NCI-H774 (cell line): Measurements from ENCODE around the gene VKORC1L1.
"Not testable (repeated sequence)": the region's sequence is repeated elsewhere in the genome, so short reads cannot be mapped to it uniquely, and the experiment has no call there.

Source experiments
- DNase-seq: peaks from one replicate; lab custom pipeline; 2025; lab: John Stamatoyannopoulos, UW

VKORC1L1 gene

DNA sequence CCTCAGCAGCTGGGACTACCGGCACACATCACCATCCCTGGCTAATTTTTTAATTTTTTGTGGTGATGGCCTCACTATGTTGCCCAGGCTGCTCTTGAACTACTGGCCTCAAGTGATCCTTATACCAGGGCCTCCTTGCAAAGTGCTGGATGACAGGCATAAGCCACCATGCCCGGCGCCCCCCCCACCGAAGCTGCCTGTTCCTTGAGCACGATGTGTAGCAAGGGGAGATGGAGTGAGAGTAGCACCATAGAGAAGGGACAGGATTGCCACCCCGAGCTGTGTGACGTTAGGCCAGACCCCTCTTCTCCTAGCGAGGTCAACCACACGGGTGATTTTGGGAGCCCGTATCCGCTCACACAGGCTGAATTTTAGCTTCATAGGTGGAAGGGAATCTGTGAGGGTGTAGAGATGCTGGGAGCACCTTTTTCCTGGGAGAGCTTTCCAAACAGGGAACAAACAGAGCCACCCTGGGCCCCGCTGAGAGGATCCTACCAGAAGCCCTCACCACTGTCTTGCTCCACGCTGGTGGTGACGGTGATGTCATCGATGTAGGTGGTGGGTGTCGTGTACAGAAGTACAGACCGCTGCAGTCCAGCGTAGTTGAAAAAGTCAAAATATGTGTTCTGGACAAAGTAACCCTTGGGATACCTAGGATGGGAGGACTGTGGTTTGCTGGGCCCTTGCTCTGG, 106.2 kb downstream of the VKORC1L1 start:
- DNase-seq, result no peak

DNA sequence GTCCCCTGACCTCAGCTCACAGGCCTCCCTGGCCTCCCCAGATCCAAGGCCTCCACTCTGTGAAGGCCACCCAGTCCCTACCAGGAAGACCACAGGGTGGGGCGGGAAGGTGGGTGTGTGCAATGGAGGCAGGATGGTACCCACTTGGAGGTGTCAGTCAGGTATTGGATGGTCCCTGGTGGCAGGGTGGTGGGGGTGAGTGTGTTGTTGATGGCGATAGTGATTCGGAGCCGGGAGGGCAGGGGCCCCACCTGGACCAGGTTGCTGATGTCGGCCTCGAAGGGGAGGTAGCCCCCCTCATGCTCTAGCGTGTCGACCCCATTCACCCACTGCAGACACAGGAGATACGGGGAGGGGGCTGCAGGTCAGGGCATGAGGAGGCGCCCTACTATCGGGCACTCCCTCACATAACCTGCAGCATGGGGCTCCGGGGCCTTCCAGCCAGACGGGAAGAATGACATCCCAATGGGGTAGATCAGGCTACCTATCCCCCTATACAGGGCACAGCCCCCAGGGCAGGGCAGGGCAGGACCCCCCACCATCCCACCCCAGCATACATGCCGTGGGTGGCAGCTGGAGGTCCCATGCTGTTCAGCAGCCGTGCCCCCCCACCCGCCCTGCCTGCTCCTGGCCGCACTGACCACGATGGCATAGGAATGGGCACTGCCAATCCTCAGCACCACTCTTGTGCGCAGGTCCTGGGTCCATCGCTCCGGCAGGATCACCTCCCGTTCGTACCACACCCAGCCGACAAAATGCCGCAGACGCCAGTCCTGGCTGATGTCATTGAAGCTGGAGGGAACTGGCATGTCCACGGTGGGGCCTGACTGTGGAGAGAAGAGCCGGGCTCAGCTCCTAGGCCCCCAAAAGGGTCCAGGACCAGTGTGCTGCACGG, 107.0 kb downstream of the VKORC1L1 start:
- no peak for DNase-seq

DNA sequence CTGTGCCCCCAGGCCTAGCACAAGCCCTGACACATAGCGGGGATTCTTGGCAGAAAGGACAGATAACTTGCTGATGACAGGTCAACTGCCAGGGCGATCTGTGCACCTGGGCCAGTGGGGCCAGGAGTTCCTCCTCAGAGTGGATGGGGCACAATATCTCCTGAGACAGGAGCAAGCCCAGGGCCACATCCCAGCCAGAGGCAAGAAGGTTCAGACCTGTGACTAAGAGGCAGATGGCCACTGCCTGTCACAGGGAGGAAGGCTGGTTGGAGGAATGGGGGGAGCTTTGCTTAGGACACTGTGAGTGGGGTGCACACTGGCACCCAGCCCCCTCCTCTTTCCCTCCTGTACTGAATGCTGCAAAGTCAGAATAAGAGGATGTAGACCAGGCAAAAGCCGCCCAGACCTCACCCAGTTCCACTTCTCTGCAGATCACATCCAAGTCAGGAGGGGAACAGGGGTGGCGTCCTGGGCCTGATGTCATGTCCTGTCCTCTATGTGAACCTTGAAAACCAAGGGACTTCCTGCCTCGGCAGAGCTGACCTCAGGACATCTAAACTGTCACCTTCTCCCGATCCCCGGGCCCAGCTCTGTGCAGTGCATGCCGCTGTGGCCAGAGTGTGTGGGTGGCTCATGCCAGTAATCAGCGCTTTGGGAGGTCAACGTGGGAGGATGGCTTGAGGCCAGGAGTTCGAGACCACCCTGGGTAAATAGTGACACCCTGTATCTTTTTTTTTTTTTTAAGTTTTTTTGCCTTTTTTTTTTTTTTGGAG, 107.8 kb downstream of the VKORC1L1 start:
- DNase-seq, result no peak

DNA sequence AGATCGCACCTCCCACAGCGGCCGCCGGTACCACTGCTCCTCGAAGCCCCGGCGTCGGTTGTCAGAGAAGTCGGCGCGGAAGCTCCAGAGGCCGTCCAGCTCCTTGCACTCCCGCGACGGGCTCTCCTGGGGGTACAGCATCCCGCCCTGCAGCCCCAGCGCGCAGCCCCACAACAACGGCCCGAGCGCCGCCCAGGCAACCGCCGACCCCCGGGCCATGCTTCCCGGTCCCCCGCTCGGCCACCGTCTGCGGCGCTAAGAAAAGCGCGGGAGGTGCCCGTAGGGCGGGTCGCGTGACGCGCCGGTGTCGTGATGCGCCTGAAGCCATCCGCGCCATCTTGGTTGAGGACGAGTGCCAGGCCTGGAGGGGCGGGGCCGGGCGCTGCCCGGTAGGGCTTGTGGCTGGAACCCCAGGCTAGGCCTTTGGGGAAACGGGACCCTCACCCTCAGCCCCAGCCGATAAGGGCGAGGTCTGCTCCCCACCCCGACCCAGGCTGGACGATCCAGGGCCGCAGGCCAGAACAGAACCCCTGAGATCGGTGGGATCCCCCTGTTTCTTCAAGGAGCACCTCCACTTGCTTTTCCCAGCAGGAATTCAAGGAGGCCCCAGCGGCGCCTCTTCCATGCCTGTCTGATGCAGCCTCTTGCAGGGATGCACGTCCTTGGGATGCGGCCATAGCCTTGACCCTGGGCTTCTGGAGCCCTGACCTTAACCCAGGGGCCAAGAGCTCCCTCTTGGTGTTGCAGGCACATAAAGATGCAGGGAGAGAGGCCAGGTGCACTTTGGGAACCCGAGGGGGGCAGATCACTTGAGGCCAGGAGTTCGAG, 109.3 kb downstream of the VKORC1L1 start, which contains the start of gene GUSB:
TSS of gene GUSB (minus strand) at position 249 of the 828 bp plus-strand sequence. CDS start at position 219, 30 bp downstream.
- peak; percentile 91 for DNase-seq

DNA sequence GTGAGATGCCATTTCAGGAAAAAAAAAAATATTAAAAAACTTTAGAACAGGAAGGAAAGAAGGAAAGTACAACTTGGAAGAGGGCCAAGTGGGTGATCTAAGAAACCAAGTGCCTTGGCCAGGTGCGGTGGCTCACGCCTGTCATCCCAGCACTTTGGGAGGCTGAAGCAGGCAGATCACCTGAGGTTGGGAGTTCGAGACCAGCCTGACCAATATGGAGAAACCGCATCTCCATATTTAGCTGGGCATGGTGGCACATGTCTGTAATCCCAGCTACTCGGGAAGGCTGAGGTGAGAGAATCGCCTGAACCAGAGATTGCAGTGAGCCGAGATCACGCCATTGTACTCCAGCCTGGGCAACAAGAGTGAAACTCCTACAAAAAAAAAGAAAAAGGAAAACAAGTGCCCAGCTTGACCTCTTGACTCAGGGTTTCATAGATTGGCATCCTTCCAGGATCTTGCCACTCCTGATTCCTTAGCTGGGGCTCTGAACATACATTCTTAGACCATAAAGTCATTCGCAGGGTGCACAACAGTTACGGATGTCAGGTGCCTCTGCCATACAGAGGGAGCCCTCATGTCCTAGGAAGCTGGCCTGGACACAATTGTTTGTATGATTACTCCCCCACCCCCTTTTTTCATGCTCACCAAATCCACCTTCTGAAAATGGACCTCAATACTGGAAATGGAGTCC, 111.2 kb downstream of the VKORC1L1 start:
- no peak for DNase-seq

DNA sequence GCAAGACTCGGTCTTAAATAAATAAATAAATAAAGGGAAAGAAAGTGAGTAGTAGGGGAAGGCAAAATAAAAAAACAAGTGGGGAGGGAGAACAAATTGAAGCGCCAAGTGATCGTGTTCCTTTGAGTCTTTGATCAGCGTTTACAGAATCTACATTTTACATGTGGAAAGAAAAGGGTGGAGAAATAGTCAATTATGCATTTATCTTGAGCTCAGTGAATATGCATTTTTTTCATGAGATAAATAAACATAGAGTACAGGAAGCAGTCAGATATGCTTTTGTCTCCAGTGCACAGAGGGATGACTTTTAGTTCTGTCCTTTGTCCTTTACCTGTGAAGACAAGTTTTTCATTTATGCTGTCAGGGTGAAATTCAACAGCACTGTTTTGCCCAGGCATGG, 115.2 kb downstream of the VKORC1L1 start:
- DNase-seq, result no peak

DNA sequence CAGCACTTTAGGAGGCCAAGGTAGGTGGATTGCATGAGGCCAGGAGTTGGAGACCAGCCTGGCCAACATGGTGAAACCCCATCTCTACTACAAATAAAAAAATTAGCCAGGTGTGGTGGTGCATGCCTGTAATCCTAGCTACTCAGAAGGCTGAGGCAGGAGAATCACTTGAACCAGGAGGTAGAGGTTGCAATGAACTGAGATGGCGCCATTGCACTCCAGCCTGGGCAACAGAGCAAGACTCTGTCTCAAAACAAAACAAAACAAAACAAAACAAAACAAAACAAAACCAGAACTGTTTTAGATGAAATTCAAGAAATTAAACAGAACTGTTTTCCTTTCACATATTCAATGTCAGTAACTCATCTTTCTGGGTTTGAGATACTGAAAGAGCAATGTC, 115.6 kb downstream of the VKORC1L1 start:
- DNase-seq, result not testable (repeated sequence)

DNA sequence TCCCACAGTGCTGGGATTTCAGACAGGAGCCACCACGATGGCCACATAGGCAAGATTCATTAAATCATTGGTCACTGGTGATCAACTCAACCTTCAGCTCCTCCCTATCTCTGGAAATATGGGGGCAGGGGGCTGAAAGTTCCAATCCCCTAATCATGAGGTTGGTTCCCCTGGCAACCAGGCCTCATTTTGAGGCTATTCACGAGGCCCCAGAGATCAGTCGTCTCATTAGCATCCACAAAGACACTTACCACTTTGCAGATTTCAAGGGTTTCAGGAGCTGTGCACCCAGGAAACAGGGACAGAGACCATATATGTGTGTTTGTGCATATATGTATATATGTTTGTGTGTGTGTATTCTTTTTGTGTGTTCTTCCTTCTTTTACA, 116.8 kb downstream of the VKORC1L1 start:
- DNase-seq, result no peak

DNA sequence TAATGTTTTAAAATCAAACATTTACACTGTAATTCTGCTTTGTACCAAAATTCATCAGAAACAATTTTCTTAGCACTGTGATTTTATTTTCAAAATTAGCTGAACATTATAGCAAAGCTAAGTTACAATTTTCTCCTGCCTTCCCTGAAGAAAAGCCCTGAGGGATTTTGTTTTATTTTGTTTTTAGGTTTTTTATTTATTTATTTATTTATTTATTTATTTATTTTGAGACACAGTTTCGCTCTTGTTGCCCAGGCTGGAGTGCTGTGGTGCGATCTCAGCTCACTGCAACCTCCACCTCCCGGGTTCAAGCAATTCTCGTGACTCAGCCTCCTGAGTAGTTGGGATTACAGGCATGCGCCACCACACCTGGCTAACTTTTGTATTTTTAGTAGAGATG, 119.0 kb downstream of the VKORC1L1 start:
- DNase-seq, result not testable (repeated sequence)

DNA sequence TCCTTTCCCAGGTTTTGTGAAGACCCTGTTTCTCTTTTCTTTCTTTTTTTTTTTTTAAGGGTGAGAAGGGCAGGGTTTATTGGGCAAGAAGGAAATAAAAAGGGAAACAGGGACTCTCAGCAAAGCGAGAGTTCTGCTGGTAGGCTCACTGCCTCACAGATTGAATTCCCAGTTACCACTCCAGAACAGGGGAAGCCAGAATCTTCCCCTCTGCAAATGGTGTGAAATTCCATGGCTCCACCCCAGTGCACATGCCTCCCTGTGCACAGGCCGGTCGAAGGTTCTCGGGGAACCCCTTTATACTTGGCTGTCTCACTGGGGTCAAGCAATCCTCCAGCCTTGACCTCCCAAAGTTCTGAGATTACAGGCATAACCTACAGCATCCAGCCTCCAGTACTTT, 119.7 kb downstream of the VKORC1L1 start:
- no peak for DNase-seq

DNA sequence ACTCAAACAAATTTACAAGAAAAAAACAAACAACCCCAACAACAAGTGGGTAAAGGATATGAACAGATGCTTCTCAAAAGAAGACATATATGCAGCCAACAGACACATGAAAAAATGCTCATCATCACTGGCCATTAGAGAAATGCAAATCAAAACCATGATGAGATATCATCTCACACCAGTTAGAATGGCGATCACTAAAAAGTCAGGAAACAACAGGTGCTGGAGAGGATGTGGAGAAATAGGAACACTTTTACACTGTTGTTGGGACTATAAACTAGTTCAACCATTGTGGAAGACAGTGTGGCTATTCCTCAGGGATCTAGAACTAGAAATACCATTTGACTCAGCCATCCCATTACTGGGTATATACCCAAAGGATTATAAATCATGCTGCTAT, 122.1 kb downstream of the VKORC1L1 start:
- not testable (repeated sequence) for DNase-seq

DNA sequence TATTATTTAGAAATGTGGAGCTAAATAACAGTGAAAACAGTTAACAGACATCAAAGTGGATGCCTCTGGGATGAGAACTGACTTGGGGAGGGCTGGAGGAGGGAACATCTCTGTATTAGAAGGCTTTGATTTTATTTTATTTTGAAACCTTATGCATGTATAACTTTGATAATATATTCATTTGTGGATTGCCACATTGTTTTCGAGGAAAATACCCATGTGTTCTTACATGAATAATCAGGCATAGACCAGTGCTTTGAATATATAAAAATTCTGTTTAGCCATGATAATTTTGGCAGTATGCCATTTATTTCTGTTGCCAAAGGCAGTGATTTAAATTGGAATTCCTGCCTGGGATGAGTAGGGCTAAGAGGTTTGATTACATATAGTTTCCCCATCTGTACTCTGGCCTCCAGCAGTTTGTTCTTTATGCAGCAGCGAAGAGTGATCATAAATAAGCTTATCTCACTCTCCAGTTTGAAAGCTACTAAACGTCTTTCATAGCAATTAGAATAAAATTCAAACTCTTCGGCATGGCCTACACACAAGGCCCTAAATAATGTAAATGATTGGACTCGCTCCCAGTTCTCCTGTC, 128.0 kb downstream of the VKORC1L1 start:
- not testable (repeated sequence) for DNase-seq

DNA sequence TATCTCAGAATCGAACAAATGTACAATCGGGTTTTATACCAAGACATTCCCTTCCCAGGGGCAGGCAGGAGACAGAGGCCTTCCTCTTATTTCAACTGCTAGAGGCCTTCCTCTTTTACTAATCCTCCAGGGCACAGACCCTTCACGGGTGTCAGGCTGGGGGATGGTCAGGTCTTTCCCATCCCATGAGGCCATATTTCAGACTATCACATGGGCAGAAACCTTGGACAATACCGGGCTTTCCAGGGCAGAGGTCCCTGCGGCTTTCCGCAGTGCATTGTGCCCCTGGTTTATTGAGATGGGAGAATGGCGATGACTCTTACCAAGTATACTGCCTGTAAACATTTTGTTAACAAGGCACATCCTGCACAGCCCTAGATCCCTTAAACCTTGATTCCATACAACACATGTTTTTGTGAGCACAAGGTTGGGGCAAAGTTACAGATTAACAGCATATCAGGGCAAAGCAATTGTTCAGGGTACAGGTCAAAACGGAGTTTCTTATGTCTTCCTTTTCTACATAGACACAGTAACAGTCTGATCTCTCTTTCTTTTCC, 132.3 kb downstream of the VKORC1L1 start:
- DNase-seq, result not testable (repeated sequence)

DNA sequence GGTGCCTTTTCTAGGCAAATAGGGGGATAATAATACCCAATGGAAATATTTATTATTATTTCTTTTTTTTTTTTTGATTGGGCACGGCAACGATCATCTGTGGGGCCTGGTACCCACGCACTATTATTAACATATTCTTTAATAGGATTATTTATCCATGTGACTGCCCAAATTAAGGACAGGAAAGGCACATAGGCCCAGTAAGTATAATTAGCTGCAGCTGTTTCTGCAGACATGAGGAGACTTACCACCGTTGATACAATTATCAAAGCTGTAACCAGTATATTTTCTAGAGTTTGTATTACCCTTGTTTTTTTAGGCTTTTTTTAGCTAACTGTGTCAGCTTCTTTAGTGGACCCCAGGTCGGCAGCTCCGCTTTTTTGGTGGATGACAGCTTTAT, 134.4 kb downstream of the VKORC1L1 start:
- DNase-seq, result no peak
